ENCODE data around the gene PSMF1. TPM values are rescaled to one million over a fixed set of nuclear protein-coding genes. Genes with fewer than 3 reads are reported as not detected.

PSMF1 gene
- total and polyA plus RNA-seq, 9 of the 15 experiments (the other 6 are each of a cell fraction or from before 2014, with no cell fraction given), result 8.5 to 192 (median 33.2) TPM

DNA sequence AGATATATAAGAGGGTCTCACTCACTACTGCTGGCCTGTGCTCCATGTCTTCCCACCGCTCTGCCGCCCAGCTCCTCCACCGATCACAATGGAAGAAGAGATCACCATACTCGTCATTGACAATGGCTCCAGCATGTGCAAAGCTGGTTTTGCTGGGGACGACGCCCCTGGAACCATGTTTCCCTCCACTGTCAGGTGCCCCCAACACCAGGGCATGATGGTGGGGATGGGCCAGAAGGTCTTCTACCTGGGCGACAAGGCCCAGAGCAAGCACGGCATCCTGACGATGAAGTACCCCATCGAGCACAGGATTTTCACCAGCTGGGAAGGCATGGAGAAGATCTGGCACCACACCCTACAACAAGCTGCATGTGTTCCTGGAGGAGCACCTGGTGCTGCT lies 42.1 kb downstream of the PSMF1 start:
- peaks cover 54% of the 10 kb centered on the region; the same call in 2 of the 3 replicates for H3K36me3 ChIP-seq (ENCODE audit: control insufficient read depth, insufficient read depth, low read length)
- H3K4me2 ChIP-seq (ENCODE audit: insufficient read depth, low read length), result no peak overlapping the region

More for the DNA sequence above, 42.1 kb downstream of the PSMF1 start:
- H3K27ac ChIP-seq (ENCODE audit: extremely low read depth, low read depth, low read length), result no peak overlapping the region
- H3K9me1 ChIP-seq (ENCODE audit: control insufficient read depth, insufficient read depth, low read length), result no peaks in the 10 kb centered on the region
- H3K9me3 ChIP-seq (replicated peaks; ENCODE audit: control insufficient read depth, insufficient read depth, low read depth, low read length), result no peaks in the 10 kb centered on the region
- H3K79me2 ChIP-seq (ENCODE audit: control insufficient read depth, insufficient read depth, low read length), result no peaks in the 10 kb centered on the region
- ChIA-PET CTCF (ENCODE audit: low intra/inter-chr PET ratio) (no interaction called here), POLR2A (interaction anchor here (0.6 to 0.7 kb wide), 2 partner anchors 14 to 142 kb away, joined by 3 to 5 read pairs; no protein-coding TSS in a partner anchor)
- FAIRE-seq (no peak), DNase-seq (ENCODE audit: extremely low read depth in 1 of 4, low spot score in 3 of 4) (no peak), ATAC-seq (no peak)
- intact Hi-C loops (cut with micrococcal nuclease) (no loop called here), in situ Hi-C loops (cut with MboI) (no loop called here)
- WGBS (ENCODE audit: insufficient coverage, low coverage, missing lambda C conversion rate), result 95% methylated on average over 9 of the region's 10 CpGs
- H3K27me3 ChIP-seq (ENCODE audit: control insufficient read depth in 2 of 2, insufficient read depth in 2 of 2, low read length in 2 of 2), result no peaks in the 10 kb centered on the region
- H3K4me3 ChIP-seq, result no peak overlapping the region
- H2AFZ ChIP-seq (ENCODE audit: low read depth, low read length), result no peak overlapping the region
- no peaks in the 10 kb centered on the region for H3K4me1 ChIP-seq (replicated peaks in 1 of 2; ENCODE audit: control insufficient read depth in 2 of 2, insufficient read depth in 2 of 2, low read length in 2 of 2)
- no peak overlapping the region for H3K9ac ChIP-seq (ENCODE audit: insufficient read depth in 1 of 2, low read depth in 2 of 2, low read length in 2 of 2)
- TF ChIP-seq CHD2 (IDR thresholded peaks at IDR 0.05; ENCODE audit: low read depth, low read length) (no peak), TAL1 (IDR thresholded peaks at IDR 0.05) (no peak), SIRT6 (IDR thresholded peaks at IDR 0.05; ENCODE audit: low read depth, low read length) (no peak), IFI16 (CRISPR knock-in tag; IDR thresholded peaks at IDR 0.05) (no peak), BCLAF1 (IDR thresholded peaks at IDR 0.05; ENCODE audit: borderline replicate concordance in 1 of 2, control insufficient read depth in 1 of 2, low read depth in 2 of 2, low read length in 1 of 2) (no peak), GTF2F1 (IDR thresholded peaks at IDR 0.05; ENCODE audit: low read depth, low read length) (no peak), U2AF1 (optimal IDR thresholded peaks at IDR 0.05; ENCODE audit: low read depth, low read length) (no peak), MCM2 (IDR thresholded peaks at IDR 0.05; ENCODE audit: low read depth) (no peak), ZNF431 (CRISPR knock-in tag; IDR thresholded peaks at IDR 0.05) (no peak)
- TF ChIP-seq, protein P1, sequence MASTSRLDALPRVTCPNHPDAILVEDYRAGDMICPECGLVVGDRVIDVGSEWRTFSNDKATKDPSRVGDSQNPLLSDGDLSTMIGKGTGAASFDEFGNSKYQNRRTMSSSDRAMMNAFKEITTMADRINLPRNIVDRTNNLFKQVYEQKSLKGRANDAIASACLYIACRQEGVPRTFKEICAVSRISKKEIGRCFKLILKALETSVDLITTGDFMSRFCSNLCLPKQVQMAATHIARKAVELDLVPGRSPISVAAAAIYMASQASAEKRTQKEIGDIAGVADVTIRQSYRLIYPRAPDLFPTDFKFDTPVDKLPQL (IDR thresholded peaks at IDR 0.05; ENCODE audit: extremely low read depth, insufficient read length), result no peak
- TF ChIP-seq, protein P2, sequence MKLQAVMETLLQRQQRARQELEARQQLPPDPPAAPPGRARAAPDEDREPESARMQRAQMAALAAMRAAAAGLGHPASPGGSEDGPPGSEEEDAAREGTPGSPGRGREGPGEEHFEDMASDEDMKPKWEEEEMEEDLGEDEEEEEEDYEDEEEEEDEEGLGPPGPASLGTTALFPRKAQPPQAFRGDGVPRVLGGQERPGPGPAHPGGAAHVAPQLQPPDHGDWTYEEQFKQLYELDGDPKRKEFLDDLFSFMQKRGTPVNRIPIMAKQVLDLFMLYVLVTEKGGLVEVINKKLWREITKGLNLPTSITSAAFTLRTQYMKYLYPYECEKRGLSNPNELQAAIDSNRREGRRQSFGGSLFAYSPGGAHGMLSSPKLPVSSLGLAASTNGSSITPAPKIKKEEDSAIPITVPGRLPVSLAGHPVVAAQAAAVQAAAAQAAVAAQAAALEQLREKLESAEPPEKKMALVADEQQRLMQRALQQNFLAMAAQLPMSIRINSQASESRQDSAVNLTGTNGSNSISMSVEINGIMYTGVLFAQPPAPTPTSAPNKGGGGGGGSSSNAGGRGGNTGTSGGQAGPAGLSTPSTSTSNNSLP (IDR thresholded peaks at IDR 0.05; ENCODE audit: borderline replicate concordance, low read depth, low read length), result no peak
- H4K20me1 ChIP-seq (replicated peaks; ENCODE audit: control insufficient read depth, insufficient read depth, low read length), result no peaks in the 10 kb centered on the region
- BruUV-seq (replicated peaks), result no TSS peak
